HG02798 (cell line): Measurements from ENCODE around the gene CHST1.

Source experiments
- ATAC-seq: cut with Tn5 transposase; IDR thresholded peaks from one replicate; pipeline ENCODE4 v1.9.1; 2021; ENCODE audit warnings: mild to moderate bottlenecking; ENCODE audit not compliant: unreplicated experiment, poor library complexity

The CHST1 gene

GRCh38 chr11:45614196-45614828 is 51.1 kb downstream of the CHST1 start:
- no peak for ATAC-seq

GRCh38 chr11:45610627-45611026 is 54.8 kb downstream of the CHST1 start:
- no peak for ATAC-seq

- no peak for ATAC-seq
These were observed 55.5 kb downstream of the CHST1 start for GRCh38 chr11:45609902-45610301.

GRCh38 chr11:45609337-45609736 is 56.1 kb downstream of the CHST1 start:
- ATAC-seq, result no peak

GRCh38 chr11:45607995-45608394 is 57.4 kb downstream of the CHST1 start:
- ATAC-seq, result no peak

GRCh38 chr11:45606514-45607281 is 58.7 kb downstream of the CHST1 start:
- no peak for ATAC-seq

- ATAC-seq, result no peak
These were observed 60.4 kb downstream of the CHST1 start for GRCh38 chr11:45605051-45605450.

- ATAC-seq, result no peak
These were observed 61.3 kb downstream of the CHST1 start for GRCh38 chr11:45603946-45604682.

GRCh38 chr11:45599161-45599943 is 66.1 kb downstream of the CHST1 start:
- no peak for ATAC-seq
